ENCODE data around the gene C7orf57.
A peak's percentile ranks its signal among the peaks of the same experiment; 100 is the strongest.
"Not testable (repeated sequence)": the region's sequence is repeated elsewhere in the genome, so short reads cannot be mapped to it uniquely, and the experiment has no call there.

Gene C7orf57

DNA sequence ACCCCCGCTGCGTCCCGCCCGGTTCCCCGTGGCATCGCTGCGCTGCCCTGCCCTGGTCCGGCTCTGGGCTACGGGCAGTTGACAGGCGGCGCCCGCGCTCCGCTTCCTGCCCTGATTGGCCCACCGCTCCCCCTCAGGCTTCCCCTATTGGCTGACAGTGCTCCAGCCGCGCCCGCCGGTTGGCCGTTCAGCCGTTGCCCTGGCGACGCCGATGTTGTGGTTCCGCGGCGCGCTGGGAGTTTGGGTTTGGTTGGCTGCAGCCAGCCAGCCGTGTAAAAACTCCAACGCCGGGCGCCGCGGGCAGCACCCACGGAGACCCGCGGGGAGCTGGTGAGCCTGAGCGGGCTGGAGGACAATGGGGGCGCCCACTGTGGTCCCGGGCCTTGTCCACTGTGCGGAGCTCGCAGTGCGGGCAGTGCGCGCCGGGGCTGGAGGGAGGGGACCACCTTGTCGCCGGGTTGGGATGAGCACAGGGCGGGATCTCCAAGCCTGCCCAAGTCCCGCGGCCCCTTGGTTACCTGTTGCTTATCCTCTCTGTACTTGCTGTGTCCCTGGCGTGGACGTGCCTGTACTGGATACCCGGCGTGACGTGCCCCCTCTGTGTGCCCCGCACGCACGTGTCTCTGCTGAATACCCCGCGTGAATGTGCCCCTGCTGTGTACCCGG is at the start of gene C7orf57:
C7orf57 (plus strand) TSS at position 243 of the 666 bp plus-strand sequence. CDS start 766 bp downstream, outside the sequence.
- H3K36me3 Mint-ChIP-seq (ENCODE audit: low read depth): no peaks in the 10 kb centered on the region
- H3K9me3 Mint-ChIP-seq: no peaks in the 10 kb centered on the region
- H3K4me3 Mint-ChIP-seq: peak within 1 kb of the TSS; percentile 89
- peak within 1 kb of the TSS; percentile 23 for H3K27ac Mint-ChIP-seq
- peak; percentile 95 for DNase-seq
- H3K27me3 Mint-ChIP-seq (ENCODE audit: low read depth, poor library complexity): peaks cover 80% of the 10 kb centered on the region
- TF ChIP-seq CTCF (IDR thresholded peaks at IDR 0.05): no peak
- H3K4me1 Mint-ChIP-seq: peaks cover 8% of the 10 kb centered on the region

GRCh38 chr7:47988496-47989386 is 46.6 kb upstream of the C7orf57 start:
- DNase-seq: no peak
- Mint-ChIP-seq H3K9me3 (no peaks in the 10 kb centered on the region), H3K27ac (peak overlapping the region; percentile 9), H3K4me1 (peaks cover 40% of the 10 kb centered on the region), H3K4me3 (no peak overlapping the region), H3K36me3 (ENCODE audit: low read depth) (no peaks in the 10 kb centered on the region), H3K27me3 (ENCODE audit: low read depth, poor library complexity) (peaks cover 6% of the 10 kb centered on the region)
- TF ChIP-seq CTCF (IDR thresholded peaks at IDR 0.05): peak; percentile 34

DNA sequence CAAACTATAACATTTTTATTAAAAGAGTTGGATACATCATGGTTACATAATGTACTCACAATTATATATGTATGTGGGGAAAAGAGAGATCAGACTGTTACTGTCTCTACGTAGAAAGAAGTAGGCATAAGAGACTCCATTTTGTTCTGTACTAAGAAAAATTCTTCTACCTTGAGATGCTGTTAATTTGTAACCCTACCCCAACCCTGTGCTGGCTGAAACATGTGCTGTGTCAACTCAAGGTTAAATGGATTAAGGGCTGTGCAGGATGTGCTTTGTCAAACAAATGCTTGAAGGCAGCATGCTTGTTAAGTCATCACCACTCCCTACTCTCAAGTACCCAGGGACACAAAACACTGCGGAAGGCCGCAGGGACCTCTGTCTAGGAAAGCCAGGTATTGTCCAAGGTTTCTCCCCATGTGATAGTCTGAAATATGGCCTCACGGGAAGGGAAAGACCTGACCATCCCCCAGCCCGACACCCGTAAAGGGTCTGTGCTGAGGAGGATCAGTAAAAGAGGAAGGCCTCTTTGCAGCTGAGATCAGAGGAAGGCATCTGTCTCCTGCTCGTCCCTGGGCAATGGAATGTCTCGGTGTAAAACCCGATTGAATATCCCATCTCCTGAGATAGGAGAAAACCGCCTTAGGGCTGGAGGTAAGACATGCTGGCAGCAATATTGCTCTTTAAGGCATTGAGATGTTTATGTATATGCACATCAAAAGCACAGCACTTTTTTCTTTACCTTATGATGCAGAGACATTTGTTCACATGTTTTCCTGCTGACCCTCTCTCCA is 45.5 kb upstream of the C7orf57 start:
- not testable (repeated sequence) for H3K36me3 Mint-ChIP-seq (ENCODE audit: low read depth); DNase-seq; H3K9me3 Mint-ChIP-seq; H3K27me3 Mint-ChIP-seq (ENCODE audit: low read depth, poor library complexity)
- peaks cover 40% of the 10 kb centered on the region for H3K4me1 Mint-ChIP-seq
- peak overlapping the region; percentile 14 for H3K4me3 Mint-ChIP-seq
- peak overlapping the region; percentile 89 for H3K27ac Mint-ChIP-seq

DNA sequence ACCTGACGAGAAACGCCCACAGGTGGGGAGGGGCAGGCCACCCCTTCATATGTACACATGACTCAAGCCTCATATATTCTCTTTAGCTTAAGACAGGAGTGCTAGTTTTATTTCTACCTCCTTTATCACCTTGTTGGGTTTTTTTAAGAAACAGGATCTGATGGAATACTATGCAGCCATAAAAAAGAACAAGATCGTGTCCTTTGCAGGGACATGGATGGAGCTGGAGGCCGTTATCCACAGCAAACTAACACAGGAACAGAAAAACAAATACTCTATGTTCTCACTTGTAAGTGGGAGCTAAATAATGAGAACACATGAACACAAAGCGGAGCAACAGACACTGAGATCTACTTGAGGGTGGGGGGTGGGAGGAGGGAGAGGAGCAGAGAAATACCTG is 44.8 kb upstream of the C7orf57 start:
- H3K27ac Mint-ChIP-seq: peak overlapping the region; percentile 82
- no peak overlapping the region for H3K4me3 Mint-ChIP-seq
- H3K4me1 Mint-ChIP-seq: peaks cover 40% of the 10 kb centered on the region
- H3K27me3 Mint-ChIP-seq (ENCODE audit: low read depth, poor library complexity): peaks cover 6% of the 10 kb centered on the region
- no peaks in the 10 kb centered on the region for H3K36me3 Mint-ChIP-seq (ENCODE audit: low read depth)
- TF ChIP-seq CTCF (IDR thresholded peaks at IDR 0.05): no peak
- DNase-seq: no peak
- no peaks in the 10 kb centered on the region for H3K9me3 Mint-ChIP-seq

- peak overlapping the region; percentile 94 for H3K27ac Mint-ChIP-seq
- peaks cover 4% of the 10 kb centered on the region for H3K27me3 Mint-ChIP-seq (ENCODE audit: low read depth, poor library complexity)
- peaks cover 40% of the 10 kb centered on the region for H3K4me1 Mint-ChIP-seq
- no peaks in the 10 kb centered on the region for H3K36me3 Mint-ChIP-seq (ENCODE audit: low read depth)
- no peak for DNase-seq
- peak overlapping the region; percentile 78 for H3K4me3 Mint-ChIP-seq
- no peaks in the 10 kb centered on the region for H3K9me3 Mint-ChIP-seq
- no peak for TF ChIP-seq CTCF (IDR thresholded peaks at IDR 0.05)
Observed at GRCh38 chr7:47991270-47991669, 44.1 kb upstream of the C7orf57 start.

All from nephron progenitor cell (in vitro differentiated cells).